Gastrocnemius medialis (tissue), 4 donors: ENCODE data around the gene DHX15. TPM values are rescaled to one million over a fixed set of nuclear protein-coding genes. Genes with fewer than 3 reads are reported as not detected.
"Not testable (repeated sequence)": the region's sequence is repeated elsewhere in the genome, so short reads cannot be mapped to it uniquely, and the experiment has no call there.

ENCODE experiments used
- ATAC-seq, 2 donors: fragments of 150-250 bp; one replicate each; pipeline ENCODE4 v1.9.1; 2016
- DNase-seq, 2 donors: peaks; one replicate each; pipeline ENCODE4 v3.0.0-alpha.2; 2019
- H3K27ac ChIP-seq, 4 donors: fragments of 200-600 bp; sonication (generic); 1 replicate in 1 of 4; 2 replicates in 3 of 4; pipeline ENCODE4 v1.5.1; 2016 to 2018; ENCODE audit warnings: mild to moderate bottlenecking in 2 of 4, moderate library complexity in 1 of 4
- H3K27me3 ChIP-seq, 3 donors: fragments of 200-600 bp; sonication (generic) in 2 of 3; 1 replicate in 1 of 3; 2 replicates in 2 of 3; pipeline versions ENCODE4 v1.5.1 to v1.6.0; 2016 to 2019; ENCODE audit warnings: mild to moderate bottlenecking in 1 of 3, moderate library complexity in 1 of 3
- H3K36me3 ChIP-seq, 2 donors: fragments of 200-600 bp; sonication (generic) in 1 of 2; one replicate each; pipeline ENCODE4 v1.5.1; 2017 to 2018
- H3K4me1 ChIP-seq, 2 donors: fragments of 200-600 bp; sonication (generic) in 1 of 2; one replicate each; pipeline ENCODE4 v1.5.1; 2016 to 2017; ENCODE audit warnings: mild to moderate bottlenecking in 2 of 2
- H3K4me3 ChIP-seq, 4 donors: fragments of 200-600 bp; sonication (generic) in 3 of 4; 1 replicate in 1 of 4; 2 replicates in 3 of 4; pipeline ENCODE4 v1.5.1; 2016 to 2019; ENCODE audit warnings: mild to moderate bottlenecking in 2 of 4
- H3K9me3 ChIP-seq, 3 donors: fragments of 200-600 bp; sonication (generic) in 2 of 3; 1 replicate in 1 of 3; 2 replicates in 2 of 3; pipeline ENCODE4 v1.5.1; 2016 to 2019
- POLR2A ChIP-seq, 2 donors: fragments of 450-650 bp; IDR thresholded peaks; one replicate each; pipeline ENCODE4 v1.6.1; 2017; ENCODE audit warnings: antibody characterized with exemption in 2 of 2, mild to moderate bottlenecking in 2 of 2, moderate library complexity in 2 of 2
- in situ Hi-C, 4 donors: fragments of 200-750 bp; cut with MboI; loops; one replicate each; pipeline versions ENCODE4 v1.15.0 to v1.8.0; 2017; ENCODE audit warnings: low sequenced_read_pairs in 4 of 4
- intact Hi-C: fragments of 100-400 bp; cut with DNase I; formaldehyde crosslinking; loops from one replicate; pipeline ENCODE4 v1.15.1; 2023; ENCODE audit warnings: low total_unique reads
- total RNA-seq, 4 donors: library from RNA; depleted of rRNA; stranded (reverse); fragments of >200 nt; gene quantifications; one replicate each; pipeline versions ENCODE4 v1.1.0 to v1.2.3, GENCODE V29; 2016
- TF ChIP-seq, protein P1 (sequence below), 5 experiments: fragments of 450-650 bp in 3 of 5; fragments of 200-600 bp in 2 of 5; sonication (generic) in 2 of 5; IDR thresholded peaks in 4 of 5; conservative IDR thresholded peaks in 1 of 5; 1 replicate in 4 of 5; 2 replicates in 1 of 5; pipeline ENCODE4 v1.5.1; 2016 to 2019; ENCODE audit warnings: antibody characterized with exemption in 5 of 5, mild to moderate bottlenecking in 3 of 5, moderate library complexity in 3 of 5

Gene DHX15
- total RNA-seq, 4 donors from 2014 or later = 50.1 to 88.1 (median 61.2) TPM

GRCh38 chr4:24513718-24514117, 70.6 kb downstream of the DHX15 start:
- no peak for DNase-seq
- Histone ChIP-seq H3K4me1 (peaks cover 4 to 5% of the 10 kb centered on the region in 2 donors), H3K9me3 (no peaks in the 10 kb centered on the region), H3K4me3 (no peak overlapping the region), H3K36me3 (no peaks in the 10 kb centered on the region), H3K27me3 (no peaks in the 10 kb centered on the region), H3K27ac (no peak overlapping the region)
- no peak for ATAC-seq
- in situ Hi-C loops = no loop called here
- intact Hi-C loops = no loop called here
- TF ChIP-seq POLR2A (IDR thresholded peaks at IDR 0.05) = no peak
- TF ChIP-seq, protein P1, sequence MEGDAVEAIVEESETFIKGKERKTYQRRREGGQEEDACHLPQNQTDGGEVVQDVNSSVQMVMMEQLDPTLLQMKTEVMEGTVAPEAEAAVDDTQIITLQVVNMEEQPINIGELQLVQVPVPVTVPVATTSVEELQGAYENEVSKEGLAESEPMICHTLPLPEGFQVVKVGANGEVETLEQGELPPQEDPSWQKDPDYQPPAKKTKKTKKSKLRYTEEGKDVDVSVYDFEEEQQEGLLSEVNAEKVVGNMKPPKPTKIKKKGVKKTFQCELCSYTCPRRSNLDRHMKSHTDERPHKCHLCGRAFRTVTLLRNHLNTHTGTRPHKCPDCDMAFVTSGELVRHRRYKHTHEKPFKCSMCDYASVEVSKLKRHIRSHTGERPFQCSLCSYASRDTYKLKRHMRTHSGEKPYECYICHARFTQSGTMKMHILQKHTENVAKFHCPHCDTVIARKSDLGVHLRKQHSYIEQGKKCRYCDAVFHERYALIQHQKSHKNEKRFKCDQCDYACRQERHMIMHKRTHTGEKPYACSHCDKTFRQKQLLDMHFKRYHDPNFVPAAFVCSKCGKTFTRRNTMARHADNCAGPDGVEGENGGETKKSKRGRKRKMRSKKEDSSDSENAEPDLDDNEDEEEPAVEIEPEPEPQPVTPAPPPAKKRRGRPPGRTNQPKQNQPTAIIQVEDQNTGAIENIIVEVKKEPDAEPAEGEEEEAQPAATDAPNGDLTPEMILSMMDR (IDR thresholded peaks at IDR 0.05 in 4 of 5, conservative IDR thresholded peaks at IDR 0.05 in 1 of 5) = no peak

DNA sequence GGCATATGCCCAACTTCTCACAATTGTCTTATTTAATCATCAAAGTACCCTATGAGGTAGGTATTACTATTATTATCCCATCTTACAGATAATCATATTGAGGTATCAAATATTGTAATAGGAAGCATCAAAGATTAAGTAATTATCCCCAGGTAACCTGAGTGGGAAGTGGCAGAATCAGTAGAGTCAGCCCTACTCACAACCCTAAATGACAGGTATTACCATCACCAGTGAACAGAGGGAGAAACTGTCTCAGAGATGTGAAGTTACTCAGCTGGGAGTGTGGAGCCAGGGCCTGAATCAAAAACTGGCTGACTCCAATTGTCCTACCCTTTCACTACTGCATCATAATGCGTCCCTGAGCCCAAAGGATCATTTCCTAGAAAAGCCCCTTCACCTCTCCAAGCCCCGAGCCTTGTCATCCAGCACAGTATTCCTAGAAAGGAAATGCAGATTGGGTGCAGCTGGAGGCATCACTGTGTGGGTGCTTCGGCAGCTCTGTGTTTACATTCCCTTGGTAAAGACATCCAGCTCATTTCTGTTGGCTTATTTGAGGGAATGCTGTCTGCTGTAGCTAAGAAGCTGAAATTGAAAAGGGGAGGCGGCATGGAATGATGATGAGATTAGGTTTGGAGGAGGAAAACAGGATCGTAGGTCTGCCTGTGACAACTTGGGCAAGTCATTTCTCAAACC, 72.8 kb downstream of the DHX15 start:
- ATAC-seq (no peak), DNase-seq (no peak)
- Histone ChIP-seq H3K4me3 (no peak overlapping the region), H3K27ac (no peak overlapping the region), H3K4me1 (no peaks in the 10 kb centered on the region), H3K36me3 (no peaks in the 10 kb centered on the region), H3K9me3 (no peaks in the 10 kb centered on the region), H3K27me3 (no peaks in the 10 kb centered on the region)
- TF ChIP-seq, protein P1 (IDR thresholded peaks at IDR 0.05 in 4 of 5, conservative IDR thresholded peaks at IDR 0.05 in 1 of 5) = no peak
- TF ChIP-seq POLR2A (IDR thresholded peaks at IDR 0.05) = no peak
- in situ Hi-C loops (no loop called here), intact Hi-C loops (no loop called here)

GRCh38 chr4:24510091-24510490, 74.3 kb downstream of the DHX15 start:
- DNase-seq (no peak), ATAC-seq (no peak)
- TF ChIP-seq, protein P1 (IDR thresholded peaks at IDR 0.05 in 4 of 5, conservative IDR thresholded peaks at IDR 0.05 in 1 of 5) = no peak
- no peak for TF ChIP-seq POLR2A (IDR thresholded peaks at IDR 0.05)
- in situ Hi-C loops (no loop called here), intact Hi-C loops (no loop called here)
- Histone ChIP-seq H3K4me1 (no peaks in the 10 kb centered on the region), H3K36me3 (no peaks in the 10 kb centered on the region), H3K27me3 (no peaks in the 10 kb centered on the region), H3K9me3 (no peaks in the 10 kb centered on the region), H3K4me3 (no peak overlapping the region), H3K27ac (no peak overlapping the region)

DNA sequence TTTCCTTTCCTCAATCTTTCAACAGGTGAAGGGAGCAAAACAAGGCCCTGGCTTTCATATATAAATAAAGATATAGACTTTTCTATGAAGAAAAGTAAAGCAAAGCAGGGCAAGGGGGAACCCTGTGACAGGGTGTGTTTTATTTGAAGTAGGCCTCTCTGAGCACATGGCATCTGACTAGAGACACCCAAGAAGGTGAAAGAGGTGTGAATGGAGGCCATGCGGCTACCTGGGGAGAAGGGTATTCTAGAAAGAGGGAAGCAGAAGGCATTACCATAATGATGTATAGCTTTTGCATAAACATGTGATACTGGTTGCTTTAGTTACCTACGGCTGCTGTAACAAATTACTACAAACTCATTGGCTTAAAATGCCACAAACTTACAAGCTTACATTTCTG, 75.8 kb downstream of the DHX15 start:
- Histone ChIP-seq H3K9me3 (no peaks in the 10 kb centered on the region), H3K4me1 (no peaks in the 10 kb centered on the region), H3K27ac (no peak overlapping the region), H3K4me3 (no peak overlapping the region), H3K36me3 (no peaks in the 10 kb centered on the region), H3K27me3 (no peaks in the 10 kb centered on the region)
- ATAC-seq = no peak
- intact Hi-C loops (no loop called here), in situ Hi-C loops (no loop called here)
- TF ChIP-seq, protein P1 (IDR thresholded peaks at IDR 0.05 in 4 of 5, conservative IDR thresholded peaks at IDR 0.05 in 1 of 5) = no peak
- TF ChIP-seq POLR2A (IDR thresholded peaks at IDR 0.05) = no peak
- no peak for DNase-seq

DNA sequence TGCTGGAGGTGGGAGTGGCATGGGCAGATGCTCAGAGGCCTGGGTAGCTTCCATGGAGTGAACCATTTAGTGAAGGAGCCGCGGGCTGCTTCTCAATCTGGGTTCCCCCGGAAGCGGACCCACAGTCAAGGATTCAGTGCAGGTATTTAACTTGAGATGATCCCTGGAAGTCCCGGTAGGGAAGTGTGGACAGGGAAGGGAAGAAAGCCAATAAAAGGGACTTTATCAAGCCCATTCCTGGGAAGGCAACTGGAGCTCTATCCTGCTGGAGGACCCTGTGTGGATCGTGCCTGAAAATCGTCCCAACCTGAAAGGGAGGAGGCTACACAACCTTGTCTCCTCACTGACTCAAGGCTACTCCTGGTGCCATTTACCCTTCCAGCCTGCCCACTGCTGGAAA, 76.9 kb downstream of the DHX15 start:
- Histone ChIP-seq H3K27me3 (no peaks in the 10 kb centered on the region), H3K27ac (no peak overlapping the region), H3K4me3 (no peak overlapping the region), H3K9me3 (no peaks in the 10 kb centered on the region), H3K36me3 (no peaks in the 10 kb centered on the region), H3K4me1 (no peaks in the 10 kb centered on the region)
- ATAC-seq = no peak
- no peak for DNase-seq
- TF ChIP-seq POLR2A (IDR thresholded peaks at IDR 0.05) = no peak
- TF ChIP-seq, protein P1 (IDR thresholded peaks at IDR 0.05 in 4 of 5, conservative IDR thresholded peaks at IDR 0.05 in 1 of 5) = no peak
- intact Hi-C loops = no loop called here
- in situ Hi-C loops = no loop called here

- H3K4me1 ChIP-seq, intact Hi-C loops, in situ Hi-C loops, H3K9me3 ChIP-seq, DNase-seq, H3K4me3 ChIP-seq, H3K27ac ChIP-seq, ATAC-seq, H3K36me3 ChIP-seq, H3K27me3 ChIP-seq: not testable (repeated sequence)
These were observed 81.3 kb downstream of the DHX15 start for GRCh38 chr4:24503090-24503489.
